ENCODE data around the gene ILRUN.

The ILRUN gene

DNA sequence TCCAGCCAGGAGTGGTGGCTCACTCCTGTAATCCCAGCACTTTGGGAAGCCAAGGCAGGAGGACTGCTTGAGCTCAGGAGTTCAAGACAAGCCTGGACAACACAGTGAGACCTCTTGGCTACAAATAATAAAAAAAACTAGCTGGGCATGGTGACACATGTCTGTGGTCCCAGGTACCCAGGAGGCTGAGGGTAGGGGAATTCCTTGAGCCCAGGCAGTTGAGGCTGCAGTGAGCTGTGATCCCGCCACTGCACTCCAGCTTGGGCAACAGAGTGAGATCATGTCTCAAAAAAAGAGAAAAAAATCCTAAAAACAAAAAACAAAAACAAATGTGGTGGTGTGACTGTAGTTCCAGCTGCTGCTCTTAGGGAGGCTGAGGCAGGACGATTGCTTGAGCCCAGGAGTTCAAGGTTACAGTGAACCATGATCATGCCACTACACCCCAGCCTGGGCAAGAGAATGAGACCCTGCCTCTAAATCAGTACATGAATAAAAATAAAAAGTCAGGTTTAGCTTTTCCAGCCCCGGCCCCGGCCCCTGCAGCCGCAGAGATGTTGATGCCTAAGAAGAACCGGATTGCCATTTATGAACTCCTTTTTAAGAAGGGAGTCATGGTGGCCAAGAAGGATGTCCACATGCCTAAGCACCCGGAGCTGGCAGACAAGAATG, 47.2 kb upstream of the ILRUN start:
- Histone ChIP-seq H3K27me3 (ENCODE audit: insufficient read depth, poor library complexity, severe bottlenecking) (no peaks in the 10 kb centered on the region), H3K4me3 (replicated peaks; ENCODE audit: insufficient read depth, low read length) (no peak overlapping the region), H3K27ac (replicated peaks) (no peak overlapping the region)
- TF ChIP-seq, protein P1, sequence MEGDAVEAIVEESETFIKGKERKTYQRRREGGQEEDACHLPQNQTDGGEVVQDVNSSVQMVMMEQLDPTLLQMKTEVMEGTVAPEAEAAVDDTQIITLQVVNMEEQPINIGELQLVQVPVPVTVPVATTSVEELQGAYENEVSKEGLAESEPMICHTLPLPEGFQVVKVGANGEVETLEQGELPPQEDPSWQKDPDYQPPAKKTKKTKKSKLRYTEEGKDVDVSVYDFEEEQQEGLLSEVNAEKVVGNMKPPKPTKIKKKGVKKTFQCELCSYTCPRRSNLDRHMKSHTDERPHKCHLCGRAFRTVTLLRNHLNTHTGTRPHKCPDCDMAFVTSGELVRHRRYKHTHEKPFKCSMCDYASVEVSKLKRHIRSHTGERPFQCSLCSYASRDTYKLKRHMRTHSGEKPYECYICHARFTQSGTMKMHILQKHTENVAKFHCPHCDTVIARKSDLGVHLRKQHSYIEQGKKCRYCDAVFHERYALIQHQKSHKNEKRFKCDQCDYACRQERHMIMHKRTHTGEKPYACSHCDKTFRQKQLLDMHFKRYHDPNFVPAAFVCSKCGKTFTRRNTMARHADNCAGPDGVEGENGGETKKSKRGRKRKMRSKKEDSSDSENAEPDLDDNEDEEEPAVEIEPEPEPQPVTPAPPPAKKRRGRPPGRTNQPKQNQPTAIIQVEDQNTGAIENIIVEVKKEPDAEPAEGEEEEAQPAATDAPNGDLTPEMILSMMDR (IDR thresholded peaks at IDR 0.05; ENCODE audit: insufficient read depth, low read length) = no peak
- no peak for TF ChIP-seq POLR2AphosphoS5 (IDR thresholded peaks at IDR 0.05; ENCODE audit: low read depth)
- no peak for DNase-seq (ENCODE audit: low read depth in 1 of 2, low spot score in 1 of 2)

DNA sequence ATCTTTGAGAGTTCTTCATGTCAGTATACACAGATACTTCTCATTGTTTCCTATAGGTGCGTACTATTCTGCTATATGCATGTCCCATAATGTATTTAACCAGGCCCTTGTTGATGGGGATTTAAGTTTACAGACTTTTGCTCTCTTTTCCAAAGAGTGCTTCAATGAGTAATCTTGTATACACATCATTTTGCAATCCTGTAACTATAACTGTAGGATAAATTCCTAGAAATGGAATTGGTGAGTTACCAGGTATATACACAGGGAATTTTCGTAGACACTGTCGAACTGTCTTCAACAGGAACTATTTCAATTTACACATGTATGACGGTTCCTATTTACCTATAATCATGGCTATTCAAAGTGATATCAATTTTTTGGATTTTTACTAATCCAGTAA, 45.5 kb upstream of the ILRUN start:
- Histone ChIP-seq H3K27ac (replicated peaks) (no peak overlapping the region), H3K4me3 (replicated peaks; ENCODE audit: insufficient read depth, low read length) (no peak overlapping the region), H3K27me3 (ENCODE audit: insufficient read depth, poor library complexity, severe bottlenecking) (no peaks in the 10 kb centered on the region)
- no peak for DNase-seq (ENCODE audit: low read depth in 1 of 2, low spot score in 1 of 2)
- TF ChIP-seq POLR2AphosphoS5 (IDR thresholded peaks at IDR 0.05; ENCODE audit: low read depth) (no peak), SPI1 (IDR thresholded peaks at IDR 0.05; ENCODE audit: borderline replicate concordance, low read depth) (no peak), GABPA (IDR thresholded peaks at IDR 0.05; ENCODE audit: low read depth) (no peak)
- TF ChIP-seq, protein P1 (IDR thresholded peaks at IDR 0.05; ENCODE audit: insufficient read depth, low read length) = no peak
- TF ChIP-seq, protein P2, sequence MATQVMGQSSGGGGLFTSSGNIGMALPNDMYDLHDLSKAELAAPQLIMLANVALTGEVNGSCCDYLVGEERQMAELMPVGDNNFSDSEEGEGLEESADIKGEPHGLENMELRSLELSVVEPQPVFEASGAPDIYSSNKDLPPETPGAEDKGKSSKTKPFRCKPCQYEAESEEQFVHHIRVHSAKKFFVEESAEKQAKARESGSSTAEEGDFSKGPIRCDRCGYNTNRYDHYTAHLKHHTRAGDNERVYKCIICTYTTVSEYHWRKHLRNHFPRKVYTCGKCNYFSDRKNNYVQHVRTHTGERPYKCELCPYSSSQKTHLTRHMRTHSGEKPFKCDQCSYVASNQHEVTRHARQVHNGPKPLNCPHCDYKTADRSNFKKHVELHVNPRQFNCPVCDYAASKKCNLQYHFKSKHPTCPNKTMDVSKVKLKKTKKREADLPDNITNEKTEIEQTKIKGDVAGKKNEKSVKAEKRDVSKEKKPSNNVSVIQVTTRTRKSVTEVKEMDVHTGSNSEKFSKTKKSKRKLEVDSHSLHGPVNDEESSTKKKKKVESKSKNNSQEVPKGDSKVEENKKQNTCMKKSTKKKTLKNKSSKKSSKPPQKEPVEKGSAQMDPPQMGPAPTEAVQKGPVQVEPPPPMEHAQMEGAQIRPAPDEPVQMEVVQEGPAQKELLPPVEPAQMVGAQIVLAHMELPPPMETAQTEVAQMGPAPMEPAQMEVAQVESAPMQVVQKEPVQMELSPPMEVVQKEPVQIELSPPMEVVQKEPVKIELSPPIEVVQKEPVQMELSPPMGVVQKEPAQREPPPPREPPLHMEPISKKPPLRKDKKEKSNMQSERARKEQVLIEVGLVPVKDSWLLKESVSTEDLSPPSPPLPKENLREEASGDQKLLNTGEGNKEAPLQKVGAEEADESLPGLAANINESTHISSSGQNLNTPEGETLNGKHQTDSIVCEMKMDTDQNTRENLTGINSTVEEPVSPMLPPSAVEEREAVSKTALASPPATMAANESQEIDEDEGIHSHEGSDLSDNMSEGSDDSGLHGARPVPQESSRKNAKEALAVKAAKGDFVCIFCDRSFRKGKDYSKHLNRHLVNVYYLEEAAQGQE (IDR thresholded peaks at IDR 0.05; ENCODE audit: insufficient replicate concordance, low read depth) = no peak

DNA sequence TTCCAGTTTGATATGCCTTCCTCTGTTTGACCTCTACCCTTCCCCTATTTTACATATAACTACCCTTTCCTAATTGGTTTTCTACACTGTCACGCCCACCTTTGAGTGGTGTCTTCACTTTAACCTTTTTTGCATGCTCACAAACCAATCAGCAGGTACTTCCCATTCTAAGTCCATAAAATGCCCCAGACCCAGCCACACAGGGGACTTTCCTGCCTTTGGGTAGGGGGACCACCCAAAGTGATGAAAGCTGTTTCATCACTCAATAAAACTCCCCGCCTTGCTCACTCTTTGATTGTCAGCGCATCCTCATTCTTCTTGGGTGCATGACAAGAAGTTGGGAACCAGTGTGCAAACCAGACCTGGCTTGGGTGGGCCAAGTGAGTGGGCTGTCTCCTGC, 40.3 kb upstream of the ILRUN start:
- no peak overlapping the region for H3K4me3 ChIP-seq (replicated peaks; ENCODE audit: insufficient read depth, low read length)
- no peak for DNase-seq (ENCODE audit: low read depth in 1 of 2, low spot score in 1 of 2)
- no peak overlapping the region for H3K27ac ChIP-seq (replicated peaks)
- H3K27me3 ChIP-seq (ENCODE audit: insufficient read depth, poor library complexity, severe bottlenecking) = no peaks in the 10 kb centered on the region
- no peak for TF ChIP-seq SPI1 (IDR thresholded peaks at IDR 0.05; ENCODE audit: borderline replicate concordance, low read depth)
- no peak for TF ChIP-seq POLR2AphosphoS5 (IDR thresholded peaks at IDR 0.05; ENCODE audit: low read depth)
- TF ChIP-seq, protein P1 (IDR thresholded peaks at IDR 0.05; ENCODE audit: insufficient read depth, low read length) = no peak
- TF ChIP-seq GABPA (IDR thresholded peaks at IDR 0.05; ENCODE audit: low read depth) = no peak
- TF ChIP-seq, protein P2 (IDR thresholded peaks at IDR 0.05; ENCODE audit: insufficient replicate concordance, low read depth) = no peak
